HG02970 (cell line): Measurements from ENCODE around the gene MRPS23.
"Not testable (repeated sequence)": the region's sequence is repeated elsewhere in the genome, so short reads cannot be mapped to it uniquely, and the experiment has no call there.

Experiments
- ATAC-seq: cut with Tn5 transposase; IDR thresholded peaks from one replicate; pipeline ENCODE4 v1.9.1; 2021; ENCODE audit warnings: mild to moderate bottlenecking, moderate library complexity, moderate number of reproducible peaks; ENCODE audit not compliant: unreplicated experiment, low FRiP score

MRPS23 gene

DNA sequence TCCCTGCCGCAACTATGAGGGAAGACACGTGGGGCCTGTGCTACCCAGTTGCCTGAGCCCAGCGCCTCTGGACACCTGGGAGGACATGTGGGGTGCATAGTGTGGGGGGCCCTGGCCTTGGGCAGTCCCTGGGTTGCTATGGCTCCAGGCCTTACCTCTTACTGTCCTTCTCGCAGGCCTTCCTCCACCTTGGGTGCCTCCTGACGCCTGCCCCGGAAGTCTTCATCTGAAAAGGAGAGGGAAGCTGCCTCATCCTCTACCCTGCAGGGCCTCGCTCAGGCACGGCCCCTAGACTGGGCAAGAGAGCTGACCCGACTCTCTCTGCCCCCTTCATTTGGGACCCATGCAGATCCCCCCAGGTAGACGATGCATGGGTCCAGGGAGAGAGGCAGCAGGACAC, 16.5 kb upstream of the MRPS23 start:
- ATAC-seq, result no peak

DNA sequence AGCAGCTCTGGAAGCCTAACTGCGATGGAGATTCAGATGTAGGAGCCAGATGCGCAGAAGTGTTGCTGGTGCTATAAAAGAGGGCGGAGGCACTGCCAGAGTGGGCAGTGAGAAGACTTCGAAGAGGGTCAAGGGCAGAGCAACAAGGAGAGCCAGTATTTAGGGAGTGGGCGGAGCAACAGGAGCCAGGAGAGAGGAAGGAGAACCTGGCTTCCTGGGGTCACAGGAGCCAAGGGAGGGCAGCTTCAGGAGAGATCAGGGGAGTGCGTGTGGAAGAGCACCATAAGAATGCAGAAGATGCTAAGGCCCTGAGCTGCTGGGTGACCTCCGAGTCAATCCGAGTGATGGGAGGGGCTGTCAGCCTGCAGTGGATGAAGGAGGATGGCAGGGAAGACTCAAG, 14.4 kb upstream of the MRPS23 start:
- no peak for ATAC-seq

GRCh38 chr17:57862694-57863667, 13.1 kb upstream of the MRPS23 start:
- no peak for ATAC-seq

DNA sequence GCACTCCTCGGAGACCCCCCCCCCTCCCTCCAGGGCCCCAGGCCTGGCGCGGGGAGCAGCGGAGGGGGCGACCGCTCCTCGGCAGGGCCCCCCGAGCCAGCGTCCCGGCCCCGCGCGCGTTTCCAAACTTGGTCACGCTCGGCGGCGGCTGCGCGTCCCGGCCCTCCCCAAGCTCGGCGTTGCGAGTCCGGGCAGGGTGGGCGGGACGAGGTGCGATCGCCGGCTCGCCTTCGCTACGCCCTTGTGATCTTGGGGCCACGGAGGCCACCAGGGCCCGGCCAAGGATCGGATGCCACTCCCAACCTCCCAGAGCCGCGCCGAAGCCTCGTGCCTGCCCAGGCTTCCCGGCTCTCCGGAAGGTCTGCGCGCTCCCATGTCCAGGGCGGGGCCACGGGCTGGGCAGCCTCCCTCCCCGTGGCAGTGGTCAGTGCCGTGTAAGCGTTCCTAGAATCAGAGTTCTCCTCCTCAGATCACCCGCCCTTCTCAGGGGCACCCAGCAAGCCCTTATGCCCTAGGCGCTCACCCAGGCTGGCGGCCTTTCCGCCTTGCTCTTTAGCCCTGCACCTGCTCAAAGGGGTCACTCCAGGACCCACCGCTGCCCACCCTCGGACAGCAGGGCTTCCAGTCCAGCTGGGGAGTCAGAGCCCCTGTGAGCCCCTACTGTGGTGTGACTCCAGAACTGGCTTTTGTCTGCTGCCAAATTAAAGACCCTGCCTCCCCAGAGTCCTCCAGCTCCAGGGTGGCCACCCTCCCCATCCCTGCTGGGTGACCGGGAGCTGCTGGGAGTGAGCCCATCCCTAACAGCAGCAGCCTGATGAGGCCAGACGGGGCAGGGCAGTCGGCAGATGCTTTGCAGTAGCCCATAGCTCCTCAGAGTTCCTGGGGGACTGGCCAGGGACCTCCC, 12.2 kb upstream of the MRPS23 start:
- ATAC-seq, result no peak

GRCh38 chr17:57861000-57861789, 11.4 kb upstream of the MRPS23 start:
- no peak for ATAC-seq

DNA sequence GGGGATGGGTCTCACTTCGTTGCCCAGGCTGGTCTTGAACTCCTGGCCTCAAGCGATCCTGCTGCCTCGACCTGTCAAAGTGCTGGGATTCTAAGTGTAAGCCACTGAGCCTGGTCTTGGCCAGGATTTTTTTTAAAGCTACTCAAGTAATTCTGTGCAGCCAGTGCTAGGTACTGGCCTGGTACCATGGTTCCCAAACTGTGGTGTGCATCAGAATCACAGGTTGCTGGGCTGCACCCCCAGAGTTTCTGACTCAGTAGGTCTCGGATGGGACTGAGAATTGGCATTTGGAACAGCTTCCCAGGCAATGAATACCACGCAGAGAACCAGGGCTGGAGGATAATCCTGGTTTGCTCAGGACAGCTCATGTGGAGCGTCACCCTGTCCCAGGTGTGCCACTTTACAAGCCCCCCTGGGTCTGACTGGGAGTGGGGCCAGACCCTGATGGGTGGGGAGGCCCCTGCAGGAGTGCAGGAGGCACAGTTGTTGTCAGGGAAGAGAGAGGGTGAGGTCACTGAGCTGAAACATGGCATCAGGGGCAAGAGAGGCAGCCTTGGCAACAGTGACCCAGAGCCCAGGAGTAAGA, 10.7 kb upstream of the MRPS23 start:
- no peak for ATAC-seq

- no peak for ATAC-seq
Measured at GRCh38 chr17:57859601-57860413, 10.0 kb upstream of the MRPS23 start.

- ATAC-seq, result no peak
Measured at GRCh38 chr17:57858838-57859237, 9.0 kb upstream of the MRPS23 start.

DNA sequence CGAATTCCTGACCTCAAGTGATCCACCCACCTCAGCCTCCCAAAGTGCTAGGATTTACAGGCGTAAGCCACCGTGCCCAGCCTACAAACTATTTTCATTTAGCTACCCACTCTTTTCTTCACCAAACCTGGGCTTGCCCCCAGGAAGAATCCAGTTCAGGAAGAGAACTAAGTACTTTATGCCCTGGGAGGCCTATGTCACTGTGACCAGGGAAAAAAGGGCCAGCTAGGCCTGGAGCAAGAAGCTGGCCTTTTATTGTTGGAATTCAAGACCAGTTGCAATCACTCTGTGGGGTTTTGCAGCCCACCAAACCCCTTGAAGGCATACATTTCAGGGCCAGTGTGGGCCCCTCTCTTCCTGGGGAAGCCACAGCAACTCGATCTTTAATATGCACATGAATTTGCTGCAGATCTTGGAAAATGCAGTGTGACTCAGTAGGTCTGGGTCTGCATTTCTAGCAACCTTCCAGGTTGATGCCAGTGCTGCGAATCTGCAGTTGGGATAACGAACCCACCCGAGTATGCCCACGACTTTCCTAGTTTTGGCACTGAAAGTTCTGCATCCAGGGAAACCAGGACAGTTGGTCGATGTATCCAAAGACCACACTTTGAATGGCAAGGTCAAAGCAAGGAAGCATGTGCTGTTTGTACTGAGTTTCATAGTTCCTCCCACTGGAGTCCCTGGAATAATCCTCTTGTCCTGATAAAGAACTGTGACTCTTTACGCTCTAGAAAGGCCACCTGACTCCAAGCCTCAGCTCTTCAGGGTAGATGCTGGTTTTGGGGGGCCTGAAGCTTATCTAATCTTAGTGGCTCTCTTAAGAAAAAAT, 7.2 kb upstream of the MRPS23 start:
- no peak for ATAC-seq

GRCh38 chr17:57855391-57856035, 5.7 kb upstream of the MRPS23 start:
- ATAC-seq, result no peak

- ATAC-seq, result no peak
Measured at GRCh38 chr17:57853695-57854094, 3.9 kb upstream of the MRPS23 start.

DNA sequence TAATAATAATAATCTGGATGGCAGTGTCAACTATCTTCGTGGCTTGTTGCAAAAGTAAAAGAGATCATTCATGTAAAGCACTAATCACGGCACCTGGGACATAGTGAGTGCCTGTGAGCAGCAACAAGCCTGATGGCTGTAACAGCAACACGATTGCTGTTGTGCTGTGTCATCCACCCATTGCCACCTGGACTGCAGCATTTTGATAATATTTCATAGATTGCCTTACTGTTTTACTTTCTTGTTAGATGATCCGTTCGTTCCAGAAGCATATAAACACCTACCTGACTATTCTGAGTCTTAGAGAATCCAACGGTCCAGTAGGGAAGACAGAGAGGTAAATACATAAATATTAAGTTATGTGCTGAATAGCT, 3.1 kb upstream of the MRPS23 start:
- no peak for ATAC-seq

DNA sequence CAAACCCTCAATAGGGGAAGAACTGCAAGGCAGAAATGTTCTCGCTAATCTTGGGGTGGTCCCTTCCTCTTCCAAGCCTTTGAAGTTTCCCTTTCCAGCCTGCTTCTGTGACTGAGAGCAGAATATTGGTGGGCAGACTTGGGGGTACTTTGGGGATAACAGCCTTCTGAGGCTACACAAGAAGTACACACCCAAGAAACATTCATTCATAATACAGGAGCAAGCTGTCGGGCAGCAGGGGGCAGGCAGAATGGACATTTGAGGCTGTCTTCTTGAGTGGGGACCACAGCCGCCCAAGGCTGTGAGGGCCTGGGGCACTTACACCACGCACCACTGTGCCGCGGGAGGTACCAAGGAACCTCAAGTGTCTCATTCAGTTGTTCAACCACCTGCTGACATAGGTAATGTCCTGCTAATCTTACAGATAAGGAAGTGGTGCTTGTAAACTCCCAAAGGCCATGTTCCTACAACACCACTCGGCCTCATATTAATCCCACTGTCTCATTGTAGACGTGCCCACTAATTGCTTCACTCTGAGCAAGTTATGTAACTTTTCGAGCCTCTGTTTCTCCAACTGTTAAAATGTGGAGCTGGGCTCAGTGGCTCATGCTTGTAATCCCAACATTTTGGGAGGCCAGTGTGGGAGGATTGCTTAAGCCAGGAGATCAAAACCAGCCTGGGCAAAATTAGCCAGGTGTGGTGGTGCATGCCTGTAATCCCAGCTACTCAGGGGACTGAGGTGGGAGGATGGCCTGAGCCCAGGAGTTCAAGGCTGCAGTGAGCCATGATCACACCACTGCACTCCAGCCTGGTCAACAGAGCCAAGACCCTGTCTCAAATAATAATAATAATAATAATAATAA, 2.5 kb upstream of the MRPS23 start:
- no peak for ATAC-seq

GRCh38 chr17:57849163-57849873, 526 bp downstream of the MRPS23 start:
- no peak for ATAC-seq

GRCh38 chr17:57846056-57846945, 3.5 kb downstream of the MRPS23 start:
- not testable (repeated sequence) for ATAC-seq
